H1 (cell line): ENCODE measurements around the gene OAS3. TPM values are rescaled to one million over a fixed set of nuclear protein-coding genes. Genes with fewer than 3 reads are reported as not detected.

ENCODE experiments used
- SIN3A ChIP-seq, 2 experiments: IDR thresholded peaks in 1 of 2; conservative IDR thresholded peaks in 1 of 2; 2 replicates each; pipeline ENCODE4 v1.6.1; 2011 to 2012; ENCODE audit warnings: low read length in 2 of 2, improper control_type of control experiment in 1 of 2, low read depth in 1 of 2, mild to moderate bottlenecking in 1 of 2
- polyA plus RNA-seq, 7 experiments: library from polyadenylated mRNA; depleted of rRNA in 3 of 7; stranded (reverse) in 5 of 7; unstranded in 2 of 7; fragments of >200 nt in 5 of 7; fragments of 200-250 nt in 2 of 7; gene quantifications; 1 replicate in 5 of 7; 2 replicates in 1 of 7; 4 replicates in 1 of 7; pipeline versions ENCODE4 v1.2.1 to v1.2.3, GENCODE V29; 2011 to 2013; ENCODE audit warnings: missing spikeins in 2 of 7, mixed read lengths in 2 of 7
- total RNA-seq: library from RNA; stranded (reverse); fragmentation: NEBNext Ultra II Directional; extraction: Animal tissue kit (Norgen Biotek cat#: 25700); gene quantifications from 2 replicates; pipeline ENCODE4 v1.2.1, GENCODE V29; 2021
- TF ChIP-seq, protein P1 (sequence below): fragments of 300-600 bp; sonication (generic); IDR thresholded peaks from 2 replicates; pipeline ENCODE4 v1.7.1; 2012; ENCODE audit warnings: low read length, moderate library complexity, mild to moderate bottlenecking, inconsistent platforms; ENCODE audit not compliant: insufficient replicate concordance

The OAS3 gene
- total and polyA plus RNA-seq, 2 of the 8 experiments (the other 6 are each of a cell fraction or from before 2014, with no cell fraction given) = 0.73 to 3.7 TPM

DNA sequence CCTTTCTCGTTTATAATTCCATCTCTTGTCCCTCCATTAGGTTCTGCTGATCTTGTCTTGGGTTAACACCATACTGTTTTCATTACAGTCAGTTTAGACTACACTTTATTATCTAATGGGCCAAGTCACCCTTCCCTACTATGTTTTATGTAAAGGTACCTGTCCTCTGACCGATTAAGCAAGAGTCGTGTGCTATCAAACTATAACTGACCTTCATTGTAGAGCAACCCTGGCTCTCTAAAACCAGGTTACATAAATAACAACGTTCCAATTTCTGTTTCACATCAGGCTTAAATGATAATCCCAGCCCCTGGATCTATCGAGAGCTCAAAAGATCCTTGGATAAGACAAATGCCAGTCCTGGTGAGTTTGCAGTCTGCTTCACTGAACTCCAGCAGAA, 56.7 kb downstream of the OAS3 start (continued):
- TF ChIP-seq, protein P1, sequence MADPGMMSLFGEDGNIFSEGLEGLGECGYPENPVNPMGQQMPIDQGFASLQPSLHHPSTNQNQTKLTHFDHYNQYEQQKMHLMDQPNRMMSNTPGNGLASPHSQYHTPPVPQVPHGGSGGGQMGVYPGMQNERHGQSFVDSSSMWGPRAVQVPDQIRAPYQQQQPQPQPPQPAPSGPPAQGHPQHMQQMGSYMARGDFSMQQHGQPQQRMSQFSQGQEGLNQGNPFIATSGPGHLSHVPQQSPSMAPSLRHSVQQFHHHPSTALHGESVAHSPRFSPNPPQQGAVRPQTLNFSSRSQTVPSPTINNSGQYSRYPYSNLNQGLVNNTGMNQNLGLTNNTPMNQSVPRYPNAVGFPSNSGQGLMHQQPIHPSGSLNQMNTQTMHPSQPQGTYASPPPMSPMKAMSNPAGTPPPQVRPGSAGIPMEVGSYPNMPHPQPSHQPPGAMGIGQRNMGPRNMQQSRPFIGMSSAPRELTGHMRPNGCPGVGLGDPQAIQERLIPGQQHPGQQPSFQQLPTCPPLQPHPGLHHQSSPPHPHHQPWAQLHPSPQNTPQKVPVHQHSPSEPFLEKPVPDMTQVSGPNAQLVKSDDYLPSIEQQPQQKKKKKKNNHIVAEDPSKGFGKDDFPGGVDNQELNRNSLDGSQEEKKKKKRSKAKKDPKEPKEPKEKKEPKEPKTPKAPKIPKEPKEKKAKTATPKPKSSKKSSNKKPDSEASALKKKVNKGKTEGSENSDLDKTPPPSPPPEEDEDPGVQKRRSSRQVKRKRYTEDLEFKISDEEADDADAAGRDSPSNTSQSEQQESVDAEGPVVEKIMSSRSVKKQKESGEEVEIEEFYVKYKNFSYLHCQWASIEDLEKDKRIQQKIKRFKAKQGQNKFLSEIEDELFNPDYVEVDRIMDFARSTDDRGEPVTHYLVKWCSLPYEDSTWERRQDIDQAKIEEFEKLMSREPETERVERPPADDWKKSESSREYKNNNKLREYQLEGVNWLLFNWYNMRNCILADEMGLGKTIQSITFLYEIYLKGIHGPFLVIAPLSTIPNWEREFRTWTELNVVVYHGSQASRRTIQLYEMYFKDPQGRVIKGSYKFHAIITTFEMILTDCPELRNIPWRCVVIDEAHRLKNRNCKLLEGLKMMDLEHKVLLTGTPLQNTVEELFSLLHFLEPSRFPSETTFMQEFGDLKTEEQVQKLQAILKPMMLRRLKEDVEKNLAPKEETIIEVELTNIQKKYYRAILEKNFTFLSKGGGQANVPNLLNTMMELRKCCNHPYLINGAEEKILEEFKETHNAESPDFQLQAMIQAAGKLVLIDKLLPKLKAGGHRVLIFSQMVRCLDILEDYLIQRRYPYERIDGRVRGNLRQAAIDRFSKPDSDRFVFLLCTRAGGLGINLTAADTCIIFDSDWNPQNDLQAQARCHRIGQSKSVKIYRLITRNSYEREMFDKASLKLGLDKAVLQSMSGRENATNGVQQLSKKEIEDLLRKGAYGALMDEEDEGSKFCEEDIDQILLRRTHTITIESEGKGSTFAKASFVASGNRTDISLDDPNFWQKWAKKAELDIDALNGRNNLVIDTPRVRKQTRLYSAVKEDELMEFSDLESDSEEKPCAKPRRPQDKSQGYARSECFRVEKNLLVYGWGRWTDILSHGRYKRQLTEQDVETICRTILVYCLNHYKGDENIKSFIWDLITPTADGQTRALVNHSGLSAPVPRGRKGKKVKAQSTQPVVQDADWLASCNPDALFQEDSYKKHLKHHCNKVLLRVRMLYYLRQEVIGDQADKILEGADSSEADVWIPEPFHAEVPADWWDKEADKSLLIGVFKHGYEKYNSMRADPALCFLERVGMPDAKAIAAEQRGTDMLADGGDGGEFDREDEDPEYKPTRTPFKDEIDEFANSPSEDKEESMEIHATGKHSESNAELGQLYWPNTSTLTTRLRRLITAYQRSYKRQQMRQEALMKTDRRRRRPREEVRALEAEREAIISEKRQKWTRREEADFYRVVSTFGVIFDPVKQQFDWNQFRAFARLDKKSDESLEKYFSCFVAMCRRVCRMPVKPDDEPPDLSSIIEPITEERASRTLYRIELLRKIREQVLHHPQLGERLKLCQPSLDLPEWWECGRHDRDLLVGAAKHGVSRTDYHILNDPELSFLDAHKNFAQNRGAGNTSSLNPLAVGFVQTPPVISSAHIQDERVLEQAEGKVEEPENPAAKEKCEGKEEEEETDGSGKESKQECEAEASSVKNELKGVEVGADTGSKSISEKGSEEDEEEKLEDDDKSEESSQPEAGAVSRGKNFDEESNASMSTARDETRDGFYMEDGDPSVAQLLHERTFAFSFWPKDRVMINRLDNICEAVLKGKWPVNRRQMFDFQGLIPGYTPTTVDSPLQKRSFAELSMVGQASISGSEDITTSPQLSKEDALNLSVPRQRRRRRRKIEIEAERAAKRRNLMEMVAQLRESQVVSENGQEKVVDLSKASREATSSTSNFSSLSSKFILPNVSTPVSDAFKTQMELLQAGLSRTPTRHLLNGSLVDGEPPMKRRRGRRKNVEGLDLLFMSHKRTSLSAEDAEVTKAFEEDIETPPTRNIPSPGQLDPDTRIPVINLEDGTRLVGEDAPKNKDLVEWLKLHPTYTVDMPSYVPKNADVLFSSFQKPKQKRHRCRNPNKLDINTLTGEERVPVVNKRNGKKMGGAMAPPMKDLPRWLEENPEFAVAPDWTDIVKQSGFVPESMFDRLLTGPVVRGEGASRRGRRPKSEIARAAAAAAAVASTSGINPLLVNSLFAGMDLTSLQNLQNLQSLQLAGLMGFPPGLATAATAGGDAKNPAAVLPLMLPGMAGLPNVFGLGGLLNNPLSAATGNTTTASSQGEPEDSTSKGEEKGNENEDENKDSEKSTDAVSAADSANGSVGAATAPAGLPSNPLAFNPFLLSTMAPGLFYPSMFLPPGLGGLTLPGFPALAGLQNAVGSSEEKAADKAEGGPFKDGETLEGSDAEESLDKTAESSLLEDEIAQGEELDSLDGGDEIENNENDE = no peak
- TF ChIP-seq SIN3A (conservative IDR thresholded peaks at IDR 0.05 in 1 of 2, IDR thresholded peaks at IDR 0.05 in 1 of 2; ENCODE audit: low read depth in 1 of 2, low read length in 2 of 2) = no peak
